B cell (primary cell): ENCODE measurements around the gene TNFSF4.

ENCODE experiments used
- EZH2 ChIP-seq: IDR thresholded peaks from 2 replicates; pipeline ENCODE4 v1.6.1; 2012; ENCODE audit warnings: borderline replicate concordance, low read depth, mild to moderate bottlenecking, moderate library complexity, low read length; ENCODE audit not compliant: insufficient read depth, poor library complexity, severe bottlenecking
- TF ChIP-seq, protein P1 (sequence below): fragments of 200-600 bp; IDR thresholded peaks from one replicate; pipeline ENCODE4 v1.8.0; 2022; ENCODE audit warnings: antibody characterized with exemption, mild to moderate bottlenecking

DNA sequence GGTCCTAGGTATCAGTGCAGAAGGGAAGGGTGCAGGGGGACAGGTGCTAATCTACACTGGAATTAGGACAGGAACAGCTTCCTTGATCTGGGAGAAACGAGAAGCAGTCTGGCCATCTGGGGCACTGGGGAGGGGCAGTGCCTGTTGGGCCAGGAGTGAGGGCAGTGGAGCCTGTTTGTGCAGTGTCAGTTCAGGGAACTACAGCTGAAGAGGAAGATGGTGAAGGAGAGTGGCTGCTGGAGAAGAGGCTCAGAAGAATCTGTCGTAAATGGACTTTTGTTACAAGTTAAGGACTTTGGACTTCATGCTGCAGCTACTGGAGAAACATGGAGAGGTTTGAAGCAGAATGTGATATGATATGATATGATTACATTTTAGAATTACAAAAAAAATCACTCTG lies 3.2 kb upstream of the TNFSF4 start:
- TF ChIP-seq, protein P1, sequence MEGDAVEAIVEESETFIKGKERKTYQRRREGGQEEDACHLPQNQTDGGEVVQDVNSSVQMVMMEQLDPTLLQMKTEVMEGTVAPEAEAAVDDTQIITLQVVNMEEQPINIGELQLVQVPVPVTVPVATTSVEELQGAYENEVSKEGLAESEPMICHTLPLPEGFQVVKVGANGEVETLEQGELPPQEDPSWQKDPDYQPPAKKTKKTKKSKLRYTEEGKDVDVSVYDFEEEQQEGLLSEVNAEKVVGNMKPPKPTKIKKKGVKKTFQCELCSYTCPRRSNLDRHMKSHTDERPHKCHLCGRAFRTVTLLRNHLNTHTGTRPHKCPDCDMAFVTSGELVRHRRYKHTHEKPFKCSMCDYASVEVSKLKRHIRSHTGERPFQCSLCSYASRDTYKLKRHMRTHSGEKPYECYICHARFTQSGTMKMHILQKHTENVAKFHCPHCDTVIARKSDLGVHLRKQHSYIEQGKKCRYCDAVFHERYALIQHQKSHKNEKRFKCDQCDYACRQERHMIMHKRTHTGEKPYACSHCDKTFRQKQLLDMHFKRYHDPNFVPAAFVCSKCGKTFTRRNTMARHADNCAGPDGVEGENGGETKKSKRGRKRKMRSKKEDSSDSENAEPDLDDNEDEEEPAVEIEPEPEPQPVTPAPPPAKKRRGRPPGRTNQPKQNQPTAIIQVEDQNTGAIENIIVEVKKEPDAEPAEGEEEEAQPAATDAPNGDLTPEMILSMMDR = no peak
- no peak for TF ChIP-seq EZH2
